Thyroid gland (tissue), 4 donors: ENCODE measurements around the gene PIGW.

Source experiments
- POLR2A ChIP-seq, 2 donors: fragments of 450-650 bp; IDR thresholded peaks; one replicate each; pipeline ENCODE4 v1.6.1; 2017; ENCODE audit warnings: antibody characterized with exemption in 2 of 2, mild to moderate bottlenecking in 2 of 2, moderate library complexity in 1 of 2
- TF ChIP-seq, protein P1 (sequence below), 6 experiments: fragments of 200-600 bp in 3 of 6; fragments of 450-650 bp in 3 of 6; sonication (generic) in 3 of 6; IDR thresholded peaks; one replicate each; pipeline ENCODE4 v1.5.1; 2016 to 2019; ENCODE audit warnings: antibody characterized with exemption in 6 of 6, mild to moderate bottlenecking in 2 of 6, inconsistent platforms in 1 of 6, moderate library complexity in 1 of 6

GRCh38 chr17:36566081-36566480, 31.3 kb downstream of the PIGW start:
- TF ChIP-seq, protein P1, sequence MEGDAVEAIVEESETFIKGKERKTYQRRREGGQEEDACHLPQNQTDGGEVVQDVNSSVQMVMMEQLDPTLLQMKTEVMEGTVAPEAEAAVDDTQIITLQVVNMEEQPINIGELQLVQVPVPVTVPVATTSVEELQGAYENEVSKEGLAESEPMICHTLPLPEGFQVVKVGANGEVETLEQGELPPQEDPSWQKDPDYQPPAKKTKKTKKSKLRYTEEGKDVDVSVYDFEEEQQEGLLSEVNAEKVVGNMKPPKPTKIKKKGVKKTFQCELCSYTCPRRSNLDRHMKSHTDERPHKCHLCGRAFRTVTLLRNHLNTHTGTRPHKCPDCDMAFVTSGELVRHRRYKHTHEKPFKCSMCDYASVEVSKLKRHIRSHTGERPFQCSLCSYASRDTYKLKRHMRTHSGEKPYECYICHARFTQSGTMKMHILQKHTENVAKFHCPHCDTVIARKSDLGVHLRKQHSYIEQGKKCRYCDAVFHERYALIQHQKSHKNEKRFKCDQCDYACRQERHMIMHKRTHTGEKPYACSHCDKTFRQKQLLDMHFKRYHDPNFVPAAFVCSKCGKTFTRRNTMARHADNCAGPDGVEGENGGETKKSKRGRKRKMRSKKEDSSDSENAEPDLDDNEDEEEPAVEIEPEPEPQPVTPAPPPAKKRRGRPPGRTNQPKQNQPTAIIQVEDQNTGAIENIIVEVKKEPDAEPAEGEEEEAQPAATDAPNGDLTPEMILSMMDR (IDR thresholded peaks at IDR 0.05) = no peak
- TF ChIP-seq POLR2A (IDR thresholded peaks at IDR 0.05) = no peak
